ENCODE measurements around the gene COG2.
"Not testable (repeated sequence)": the region's sequence is repeated elsewhere in the genome, so short reads cannot be mapped to it uniquely, and the experiment has no call there.

COG2 gene

GRCh38 chr1:230679192-230679591 is 36.9 kb downstream of the COG2 start:
- no peak for DNase-seq

- no peak for DNase-seq
Observed at GRCh38 chr1:230679825-230680224, 37.5 kb downstream of the COG2 start.

GRCh38 chr1:230680300-230681025 is 38.2 kb downstream of the COG2 start:
- DNase-seq, result no peak

GRCh38 chr1:230681599-230681998 is 39.3 kb downstream of the COG2 start:
- no peak for DNase-seq

GRCh38 chr1:230682274-230682673 is 40.0 kb downstream of the COG2 start:
- no peak for DNase-seq

DNA sequence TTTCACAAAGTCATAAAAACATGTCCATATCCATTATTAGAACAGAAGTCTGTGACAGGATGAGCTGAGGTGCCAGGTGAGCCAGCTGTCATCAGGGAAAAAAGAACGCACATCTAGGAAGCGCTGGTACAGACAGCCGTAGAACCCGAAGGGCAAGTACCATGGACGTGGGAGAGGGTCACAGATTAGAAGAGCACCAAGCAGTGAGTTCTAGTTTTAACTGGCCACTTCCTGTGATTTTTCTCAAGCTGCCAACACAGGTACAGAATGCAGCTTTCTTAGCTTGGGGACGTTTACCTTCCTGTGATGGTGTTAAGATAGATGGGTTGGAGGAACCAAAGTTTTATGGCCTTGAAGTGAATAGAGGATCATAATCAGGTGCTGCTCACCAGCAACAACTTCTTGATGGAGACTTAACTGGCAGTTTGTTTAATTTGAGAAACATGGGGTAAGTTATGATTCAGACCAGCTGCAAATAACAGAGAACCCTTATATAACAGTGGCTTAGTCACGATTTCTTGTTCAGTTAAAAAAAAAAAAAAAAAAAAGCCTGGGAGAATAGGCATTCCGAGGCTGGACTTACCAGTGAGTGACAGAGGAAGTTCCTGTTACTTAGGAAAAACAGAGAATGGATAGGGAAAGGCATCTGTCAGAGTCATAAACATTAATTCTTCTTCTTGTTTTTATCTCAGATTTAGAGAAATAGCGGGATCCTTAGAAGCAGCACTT is 40.8 kb downstream of the COG2 start:
- DNase-seq, result no peak

- DNase-seq, result peak; percentile 88
Observed at GRCh38 chr1:230684146-230684545, 41.9 kb downstream of the COG2 start.

DNA sequence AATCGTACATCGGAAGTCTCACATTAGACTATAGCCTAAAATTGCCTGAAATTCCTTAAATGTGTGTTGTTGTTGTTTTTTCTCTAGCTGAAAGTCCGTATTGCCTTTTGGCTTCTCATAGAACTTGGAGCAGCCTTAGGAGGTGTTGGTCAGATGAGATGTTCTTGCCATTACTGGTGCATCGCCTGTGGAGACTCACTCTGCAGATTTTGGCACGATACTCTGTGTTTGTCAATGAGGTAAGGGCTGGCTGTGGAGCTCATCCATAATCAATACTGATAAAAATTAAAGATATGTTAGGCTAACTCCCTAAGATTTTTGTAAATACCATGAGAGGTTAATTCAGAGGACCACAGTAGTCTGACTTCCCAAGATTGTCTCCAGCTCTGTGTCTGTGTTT is 42.7 kb downstream of the COG2 start:
- DNase-seq, result no peak

DNA sequence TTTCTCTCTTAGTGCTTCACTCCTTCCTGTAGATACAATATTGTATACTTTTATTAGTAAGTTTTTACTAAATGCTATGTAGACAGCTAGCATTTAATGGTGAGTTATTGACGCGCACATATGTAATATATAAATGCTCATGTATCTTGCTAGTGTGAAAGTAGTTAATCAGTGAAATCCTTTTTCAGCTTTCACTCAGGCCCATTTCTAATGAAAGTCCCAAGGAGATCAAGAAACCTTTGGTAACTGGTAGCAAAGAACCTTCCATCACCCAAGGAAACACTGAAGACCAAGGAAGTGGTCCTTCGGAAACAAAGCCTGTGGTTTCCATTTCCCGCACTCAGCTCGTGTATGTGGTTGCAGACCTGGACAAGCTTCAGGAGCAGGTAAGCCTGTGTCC is 44.5 kb downstream of the COG2 start:
- no peak for DNase-seq

DNA sequence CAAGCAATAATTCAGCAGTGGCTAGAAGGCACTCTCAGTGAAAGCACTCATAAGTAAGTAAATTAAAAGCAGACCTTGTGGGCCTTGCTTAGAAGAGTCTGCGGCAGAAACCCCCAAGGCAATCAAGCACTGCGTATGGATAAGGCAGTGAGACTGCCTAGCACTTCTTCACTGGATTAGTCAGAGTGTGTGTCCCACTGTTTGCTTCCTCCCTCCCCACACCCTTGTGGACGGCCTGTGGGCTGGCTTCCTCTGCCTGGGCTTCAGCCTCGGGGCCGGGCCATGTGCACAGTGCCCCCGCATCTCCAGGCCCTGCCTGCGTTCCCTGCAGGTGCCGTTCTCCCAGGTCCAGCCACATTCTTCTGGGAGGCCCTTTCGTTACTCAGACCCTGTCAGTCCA is 47.8 kb downstream of the COG2 start:
- DNase-seq, result peak; percentile 82

DNA sequence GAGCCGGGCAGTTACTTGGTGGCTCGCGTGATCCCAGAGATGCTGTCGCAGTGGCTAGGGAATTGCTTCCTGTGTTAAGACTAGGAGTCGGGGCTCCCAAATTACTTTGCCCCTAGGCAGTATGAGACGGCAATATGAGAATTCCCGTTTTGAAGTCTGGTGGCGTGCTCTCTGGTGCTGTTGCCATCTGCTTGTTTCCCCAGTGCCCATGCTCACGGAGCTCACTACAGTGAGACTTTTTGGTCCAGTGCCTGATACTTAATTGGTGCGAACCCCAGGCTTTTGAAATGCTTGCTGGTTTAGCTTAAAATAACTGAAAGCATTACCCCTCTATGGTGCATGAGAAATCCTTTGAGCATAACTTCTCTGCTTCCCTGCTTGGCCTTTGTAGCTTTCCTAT is 49.3 kb downstream of the COG2 start:
- DNase-seq, result no peak

DNA sequence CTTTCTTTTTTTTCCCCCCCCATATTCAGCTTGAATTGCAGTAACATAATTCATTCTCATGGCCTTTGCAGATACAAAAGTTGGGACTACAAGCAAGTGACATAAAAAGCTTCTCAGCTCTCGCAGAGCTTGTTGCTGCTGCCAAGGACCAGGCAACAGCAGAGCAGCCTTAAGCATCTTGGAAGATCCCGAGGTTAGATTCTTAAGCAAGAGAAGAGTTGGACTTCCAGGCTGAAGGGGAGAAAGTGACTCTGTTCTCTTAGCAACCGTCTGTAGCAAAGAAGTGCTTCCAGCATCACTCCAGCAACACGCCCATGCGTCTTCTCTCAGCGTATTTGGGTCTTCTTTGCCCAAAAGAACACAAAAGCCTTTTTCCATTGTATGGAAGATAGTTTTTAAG is 50.9 kb downstream of the COG2 start:
- no peak for DNase-seq

DNA sequence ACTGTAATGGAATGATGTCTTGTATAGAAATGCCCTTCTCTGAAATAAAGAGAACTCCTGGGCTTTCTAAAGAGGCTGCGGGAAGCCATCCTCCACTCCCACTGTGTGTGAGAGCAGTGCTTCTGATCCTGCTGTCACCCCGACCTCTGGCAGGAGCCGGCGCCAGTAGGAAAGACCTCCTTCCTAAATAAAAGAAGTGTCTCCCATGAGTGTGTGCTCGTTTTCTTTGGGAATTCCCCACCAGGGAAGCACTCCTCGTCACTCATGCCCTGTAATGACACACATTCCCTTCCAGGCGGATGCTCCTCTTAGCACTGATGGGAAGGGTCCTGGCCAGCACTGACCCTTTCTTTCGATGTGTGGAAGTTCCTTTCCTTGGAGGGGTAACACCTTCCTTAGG is 51.5 kb downstream of the COG2 start:
- DNase-seq, result no peak

DNA sequence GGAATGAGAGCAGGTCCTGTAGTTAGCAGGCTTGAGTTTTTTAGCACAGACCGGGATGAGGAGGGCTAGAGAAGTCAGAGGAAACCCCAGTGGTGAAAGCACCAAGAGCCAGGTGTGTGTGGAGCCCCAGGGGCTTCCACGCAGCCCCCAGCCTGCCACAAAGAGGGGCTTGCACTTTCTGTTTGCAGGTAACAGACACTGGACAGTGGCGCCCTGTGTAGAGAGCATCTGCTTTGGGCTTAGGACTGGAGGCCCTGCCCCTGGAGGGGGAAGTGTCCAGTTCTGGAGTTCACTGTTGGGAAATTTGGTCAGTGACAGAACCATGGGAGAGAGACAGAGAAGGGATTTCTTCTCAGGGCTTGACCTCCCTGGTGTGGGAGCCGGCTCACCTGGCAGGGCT is 52.2 kb downstream of the COG2 start:
- no peak for DNase-seq

DNA sequence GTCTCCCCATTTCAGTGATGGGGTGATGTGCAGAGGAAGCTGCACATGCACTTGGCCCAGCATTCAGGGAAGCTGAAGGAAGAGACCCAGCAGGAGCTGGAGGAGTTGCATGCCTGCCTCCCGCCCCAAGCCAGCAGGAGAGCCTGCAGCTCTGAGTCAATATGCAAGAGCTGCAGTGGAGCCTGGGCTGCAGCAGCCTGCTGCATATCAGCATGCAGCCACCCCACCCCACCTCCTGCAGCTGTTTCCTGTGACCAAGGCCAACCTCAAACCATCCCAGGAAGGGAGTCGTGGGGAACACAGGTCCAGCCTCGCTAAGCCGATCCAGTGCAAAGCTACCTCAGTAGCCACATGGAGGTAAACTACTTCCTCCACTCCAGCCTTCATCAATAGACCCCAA is 52.7 kb downstream of the COG2 start:
- DNase-seq, result no peak

GRCh38 chr1:230696218-230696617 is 53.9 kb downstream of the COG2 start:
- no peak for DNase-seq

GRCh38 chr1:230696722-230697437 is 54.6 kb downstream of the COG2 start:
- DNase-seq, result no peak

DNA sequence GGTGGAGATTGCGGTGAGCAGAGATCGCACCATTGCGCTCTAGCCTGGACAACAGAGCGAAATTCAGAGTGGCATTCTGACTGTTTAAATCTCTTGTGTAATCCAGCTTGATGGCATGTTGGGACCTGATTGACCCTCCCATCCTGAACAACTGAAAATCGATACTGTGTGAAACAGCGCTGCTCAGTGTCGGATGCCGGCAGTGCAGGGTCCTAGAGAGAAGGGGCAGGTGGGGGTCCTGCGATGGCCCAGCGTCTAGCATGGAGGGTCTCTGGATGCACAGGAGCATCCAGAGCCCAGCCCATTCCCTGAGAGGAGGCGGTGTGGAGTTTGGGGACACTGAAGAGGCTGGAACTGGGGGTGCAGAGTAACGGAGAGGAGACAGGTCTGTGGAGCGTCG is 55.8 kb downstream of the COG2 start:
- no peak for DNase-seq

DNA sequence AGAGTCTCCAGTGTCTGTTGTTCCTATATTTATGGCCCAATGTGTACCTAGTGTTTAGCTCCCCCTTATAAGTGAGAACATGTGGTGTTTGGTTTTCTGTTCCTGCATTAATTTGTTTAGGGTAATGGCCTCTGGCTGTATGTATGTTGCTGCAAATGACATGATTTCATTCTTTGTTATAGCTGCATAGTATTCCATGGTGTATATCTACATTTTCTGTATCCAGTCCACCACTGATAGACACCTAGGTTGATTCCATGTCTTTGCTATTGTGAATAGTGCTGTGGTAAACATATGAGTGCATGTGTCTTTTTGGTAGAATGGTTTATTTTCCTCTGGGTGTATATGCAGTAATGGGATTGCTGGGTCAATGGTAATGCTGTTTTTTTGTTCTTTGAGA is 56.7 kb downstream of the COG2 start:
- DNase-seq, result not testable (repeated sequence)

DNA sequence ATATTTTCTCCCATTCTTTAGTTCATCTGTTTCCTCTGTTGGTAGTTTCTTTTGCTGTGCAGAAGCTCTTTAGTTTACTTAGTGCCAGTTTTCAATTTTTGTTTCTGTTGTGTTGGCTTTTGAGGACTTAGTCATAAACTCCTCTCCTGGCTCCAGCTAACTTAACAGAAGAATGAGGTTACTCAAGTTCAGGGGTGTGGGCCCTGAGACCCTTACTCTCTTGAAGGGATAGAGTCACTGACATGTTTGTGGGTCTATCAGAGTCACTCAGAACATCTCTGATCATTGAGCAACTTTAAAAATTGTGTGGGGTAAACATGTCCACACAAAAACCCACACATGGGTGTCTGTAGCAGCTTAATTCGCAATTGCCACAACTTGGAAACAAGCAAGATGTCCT is 57.4 kb downstream of the COG2 start:
- DNase-seq, result no peak

DNA sequence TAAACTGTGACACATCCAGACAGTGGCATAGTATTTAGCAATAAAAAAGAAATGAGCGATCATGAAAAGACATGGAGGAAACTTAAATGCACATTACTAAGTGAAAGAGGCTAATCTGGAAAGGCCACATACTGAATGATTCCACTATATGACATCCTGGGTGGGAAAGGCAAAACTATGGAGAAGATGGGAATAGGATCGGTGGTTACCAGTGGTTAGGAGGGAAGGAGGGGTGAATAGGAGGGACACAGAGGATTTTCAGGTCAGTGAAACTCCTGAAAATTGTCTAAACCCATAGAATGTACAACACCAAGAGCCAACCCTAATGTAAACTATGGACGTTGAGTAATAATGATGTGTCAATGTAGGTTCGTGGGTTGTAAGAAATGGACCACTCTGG is 57.9 kb downstream of the COG2 start:
- DNase-seq, result no peak

DNA sequence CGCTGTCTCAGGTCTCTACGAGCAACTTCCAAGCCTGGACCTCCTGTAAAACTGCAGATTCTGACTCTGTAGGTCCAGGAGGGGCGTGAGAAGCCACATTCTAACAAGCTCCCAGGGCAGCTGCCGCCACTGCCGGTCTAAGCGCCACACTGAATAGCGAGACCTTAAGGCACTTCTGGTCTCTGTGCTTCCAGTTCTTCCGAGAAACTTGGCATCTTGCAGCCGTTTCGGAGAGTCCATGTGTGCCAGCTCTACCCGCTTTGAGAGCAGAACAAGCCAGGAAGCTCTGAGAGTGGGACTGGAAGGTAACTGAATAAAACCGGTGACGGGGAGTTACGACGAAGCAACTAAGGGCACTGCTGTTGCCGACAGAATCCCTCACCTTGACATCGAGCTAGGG is 59.2 kb downstream of the COG2 start:
- no peak for DNase-seq

DNA sequence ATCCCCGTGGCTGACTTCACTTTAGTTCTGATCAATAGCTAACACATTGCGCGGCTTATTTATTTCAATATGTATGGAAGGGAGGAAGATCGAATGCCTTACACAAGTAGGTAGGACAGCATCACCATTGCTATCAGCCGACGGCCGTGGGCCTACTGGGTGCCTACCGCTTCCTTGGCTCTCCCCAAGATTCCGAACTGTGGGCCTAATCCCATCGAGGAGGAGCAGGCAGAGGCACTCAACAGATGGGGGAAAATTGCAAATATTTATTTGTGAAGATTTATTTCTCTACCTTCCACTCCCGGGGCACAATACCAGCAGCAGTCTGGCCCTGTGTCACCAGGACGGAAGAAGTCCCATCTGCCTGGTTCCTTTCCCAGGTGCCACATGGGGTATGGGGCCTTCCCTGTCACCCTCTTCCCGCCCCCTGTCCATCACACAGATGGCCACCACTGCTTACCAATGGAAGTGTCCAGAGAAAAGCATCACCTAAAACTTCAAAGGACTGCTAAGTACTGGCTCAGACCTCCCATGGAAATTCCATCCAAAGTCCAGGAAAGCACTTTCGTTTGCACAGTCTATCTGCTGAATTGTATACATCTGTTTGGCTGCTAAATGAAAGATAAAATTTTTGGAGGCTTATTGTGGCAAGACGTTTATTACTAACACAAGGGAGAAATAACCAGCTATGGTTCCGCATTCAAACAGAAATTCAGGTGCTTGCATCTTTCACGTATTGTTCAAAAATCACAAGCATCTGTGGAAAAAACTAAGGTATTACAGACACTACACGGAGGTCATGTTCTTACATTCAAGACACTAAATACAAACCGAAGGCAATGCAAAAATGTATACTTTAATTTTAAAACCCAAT is 59.9 kb downstream of the COG2 start:
- DNase-seq, result no peak
